Immature natural killer cell (primary cell): ENCODE results near the gene TAF10. TPM values are rescaled to one million over a fixed set of nuclear protein-coding genes. Genes with fewer than 3 reads are reported as not detected.
A peak's percentile ranks its signal among the peaks of the same experiment; 100 is the strongest.

Experiments used
- DNase-seq, 3 donors: peaks; one replicate each; pipeline ENCODE4 v3.0.0; 2022; ENCODE audit warnings: mixed read lengths in 1 of 3
- H3K27ac Mint-ChIP-seq, 6 donors: one replicate each; pipeline ENCODE4 v1.8.0; 2020; ENCODE audit warnings: mixed read lengths in 6 of 6, mild to moderate bottlenecking in 5 of 6, inconsistent platforms in 4 of 6, moderate library complexity in 3 of 6
- H3K27me3 Mint-ChIP-seq, 3 donors: one replicate each; pipeline ENCODE4 v1.8.0; 2020 to 2021; ENCODE audit warnings: low read depth in 3 of 3, mild to moderate bottlenecking in 3 of 3, mixed read lengths in 3 of 3, moderate library complexity in 3 of 3, inconsistent platforms in 1 of 3
- H3K36me3 Mint-ChIP-seq, 3 donors: one replicate each; pipeline ENCODE4 v1.8.0; 2020; ENCODE audit warnings: mixed read lengths in 3 of 3, inconsistent platforms in 2 of 3, mild to moderate bottlenecking in 2 of 3
- H3K4me1 Mint-ChIP-seq, 2 donors: one replicate each; pipeline ENCODE4 v1.8.0; 2020; ENCODE audit warnings: inconsistent platforms in 2 of 2, mild to moderate bottlenecking in 2 of 2, mixed read lengths in 2 of 2, moderate library complexity in 1 of 2
- H3K4me3 Mint-ChIP-seq, 5 donors: one replicate each; pipeline ENCODE4 v1.8.0; 2020; ENCODE audit warnings: mild to moderate bottlenecking in 5 of 5, mixed read lengths in 5 of 5, inconsistent platforms in 3 of 5, moderate library complexity in 3 of 5
- H3K9me3 Mint-ChIP-seq, 6 donors: one replicate each; pipeline ENCODE4 v1.8.0; 2020; ENCODE audit warnings: mild to moderate bottlenecking in 6 of 6, mixed read lengths in 6 of 6, inconsistent platforms in 4 of 6, moderate library complexity in 3 of 6
- polyA plus RNA-seq, 3 donors: library from polyadenylated mRNA; unstranded; fragments of 300-500 nt; fragmentation: Illumina TruSeq; gene quantifications; one replicate each; pipeline ENCODE4 v1.2.3, GENCODE V29; 2021

Gene TAF10
- polyA plus RNA-seq, 3 donors from 2014 or later: 329 to 365 (median 334) TPM

GRCh38 chr11:6568191-6568918, 43.7 kb downstream of the TAF10 start:
- H3K4me1 Mint-ChIP-seq: no peaks in the 10 kb centered on the region
- H3K27ac Mint-ChIP-seq: no peak overlapping the region
- DNase-seq: no peak
- H3K9me3 Mint-ChIP-seq: no peaks in the 10 kb centered on the region
- H3K27me3 Mint-ChIP-seq: peaks cover 0 to 3% (median 2%) of the 10 kb centered on the region in 3 donors
- H3K36me3 Mint-ChIP-seq: peaks cover 0 to 4% (median 0%) of the 10 kb centered on the region in 3 donors
- H3K4me3 Mint-ChIP-seq: no peak overlapping the region

GRCh38 chr11:6567371-6567745, 44.7 kb downstream of the TAF10 start:
- H3K36me3 Mint-ChIP-seq: peaks cover 0 to 6% (median 2%) of the 10 kb centered on the region in 3 donors
- peaks cover 0 to 3% (median 2%) of the 10 kb centered on the region in 3 donors for H3K27me3 Mint-ChIP-seq
- no peaks in the 10 kb centered on the region for H3K4me1 Mint-ChIP-seq

GRCh38 chr11:6566704-6567370, 45.2 kb downstream of the TAF10 start:
- H3K36me3 Mint-ChIP-seq: peaks cover 3 to 8% (median 4%) of the 10 kb centered on the region in 3 donors
- peak overlapping the region in 1 of 6 donors; percentile 1 for H3K27ac Mint-ChIP-seq
- no peaks in the 10 kb centered on the region for H3K9me3 Mint-ChIP-seq
- peaks cover 0 to 3% (median 2%) of the 10 kb centered on the region in 3 donors for H3K27me3 Mint-ChIP-seq
- H3K4me3 Mint-ChIP-seq: no peak overlapping the region
- no peak for DNase-seq
- no peaks in the 10 kb centered on the region for H3K4me1 Mint-ChIP-seq

More at GRCh38 chr11:6567371-6567745, 44.7 kb downstream of the TAF10 start:
- H3K9me3 Mint-ChIP-seq: no peaks in the 10 kb centered on the region
- no peak overlapping the region for H3K27ac Mint-ChIP-seq
- no peak overlapping the region for H3K4me3 Mint-ChIP-seq
- no peak for DNase-seq

- Mint-ChIP-seq H3K4me1 (no peaks in the 10 kb centered on the region), H3K4me3 (no peak overlapping the region), H3K9me3 (no peaks in the 10 kb centered on the region), H3K36me3 (peaks cover 6 to 8% (median 8%) of the 10 kb centered on the region in 3 donors), H3K27me3 (peaks cover 0 to 1% (median 0%) of the 10 kb centered on the region in 3 donors), H3K27ac (peak overlapping the region in 1 of 6 donors; percentile 1)
- no peak for DNase-seq
Observed at GRCh38 chr11:6565988-6566703, 45.9 kb downstream of the TAF10 start.

- peak overlapping the region in 1 of 6 donors; percentile 3 for H3K27ac Mint-ChIP-seq
- H3K4me1 Mint-ChIP-seq: no peaks in the 10 kb centered on the region
- DNase-seq: no peak
- no peaks in the 10 kb centered on the region for H3K9me3 Mint-ChIP-seq
- H3K36me3 Mint-ChIP-seq: peaks cover 6 to 8% (median 8%) of the 10 kb centered on the region in 3 donors
- no peak overlapping the region for H3K4me3 Mint-ChIP-seq
- peaks cover 0 to 1% (median 0%) of the 10 kb centered on the region in 3 donors for H3K27me3 Mint-ChIP-seq
Observed at GRCh38 chr11:6565325-6565724, 46.7 kb downstream of the TAF10 start.

GRCh38 chr11:6563667-6564066, 48.3 kb downstream of the TAF10 start:
- H3K36me3 Mint-ChIP-seq: peaks cover 8 to 17% (median 10%) of the 10 kb centered on the region in 3 donors
- H3K4me3 Mint-ChIP-seq: no peak overlapping the region
- no peaks in the 10 kb centered on the region for H3K9me3 Mint-ChIP-seq
- H3K27me3 Mint-ChIP-seq: peaks cover 0 to 2% (median 0%) of the 10 kb centered on the region in 3 donors
- no peak for DNase-seq
- no peaks in the 10 kb centered on the region for H3K4me1 Mint-ChIP-seq
- H3K27ac Mint-ChIP-seq: no peak overlapping the region

- Mint-ChIP-seq H3K9me3 (no peaks in the 10 kb centered on the region), H3K27me3 (peaks cover 0 to 2% (median 0%) of the 10 kb centered on the region in 3 donors), H3K36me3 (peaks cover 8 to 17% (median 10%) of the 10 kb centered on the region in 3 donors), H3K4me1 (no peaks in the 10 kb centered on the region), H3K4me3 (no peak overlapping the region), H3K27ac (no peak overlapping the region)
- DNase-seq: no peak
Observed at GRCh38 chr11:6563121-6563619, 48.8 kb downstream of the TAF10 start.

- Mint-ChIP-seq H3K27ac (no peak overlapping the region), H3K4me3 (no peak overlapping the region), H3K36me3 (peaks cover 8 to 17% (median 14%) of the 10 kb centered on the region in 3 donors)
Observed at GRCh38 chr11:6561288-6561687, 50.7 kb downstream of the TAF10 start.

More at GRCh38 chr11:6561288-6561687, 50.7 kb downstream of the TAF10 start:
- H3K4me1 Mint-ChIP-seq: no peaks in the 10 kb centered on the region
- no peaks in the 10 kb centered on the region for H3K9me3 Mint-ChIP-seq
- H3K27me3 Mint-ChIP-seq: peaks cover 0 to 2% (median 0%) of the 10 kb centered on the region in 3 donors
- DNase-seq: no peak

Other genes with a start within 250 kb of the TAF10 start
- gene SMPD1, start 221.7 kb downstream of the TAF10 start, polyA plus RNA-seq: 10 to 100 TPM; 12.0 to 21.9 (median 18.4) TPM
- 10 to 100 TPM; 30.8 to 55.9 (median 35.2) TPM for gene APBB1, start 193.1 kb downstream of the TAF10 start, polyA plus RNA-seq
- gene HPX, start 171.2 kb downstream of the TAF10 start, polyA plus RNA-seq: not detected
- 1 to 10 TPM; 1.8 to 5.0 (median 2.9) TPM for gene TRIM3, start 138.3 kb downstream of the TAF10 start, polyA plus RNA-seq
- 10 to 100 TPM; 34.2 to 39.9 (median 35.0) TPM for gene ARFIP2, start 130.9 kb downstream of the TAF10 start, polyA plus RNA-seq
- 10 to 100 TPM; 33.9 to 41.6 (median 35.2) TPM for gene TIMM10B, start 130.7 kb downstream of the TAF10 start, polyA plus RNA-seq
- 1 to 10 TPM in 1 of 3 donors, under 1 TPM in 2; 0.74 to 1.3 (median 0.86) TPM for gene DNHD1, start 114.9 kb downstream of the TAF10 start, polyA plus RNA-seq
- 10 to 100 TPM; 17.6 to 25.7 (median 18.3) TPM for gene RRP8, start 8.6 kb downstream of the TAF10 start, polyA plus RNA-seq
- 100 to 1,000 TPM; 155 to 297 (median 193) TPM for gene ILK, start 8.4 kb downstream of the TAF10 start, polyA plus RNA-seq
- 100 to 1,000 TPM; 110 to 225 (median 167) TPM for gene TPP1, start 7.2 kb upstream of the TAF10 start, polyA plus RNA-seq
- under 1 TPM in 2 of 3 donors, not detected in 1; 0.10 to 0.11 TPM for gene DCHS1, start 43.6 kb upstream of the TAF10 start, polyA plus RNA-seq
- gene MRPL17, start 71.1 kb upstream of the TAF10 start, polyA plus RNA-seq: 10 to 100 TPM in 2 of 3 donors, 1 to 10 TPM in 1; 4.6 to 17.0 (median 13.7) TPM
- gene OR2AG2, start 159.8 kb upstream of the TAF10 start, polyA plus RNA-seq: not detected
- not detected for gene OR2AG1, start 170.8 kb upstream of the TAF10 start, polyA plus RNA-seq
- not detected for gene OR6A2, start 187.5 kb upstream of the TAF10 start, polyA plus RNA-seq
- not detected for gene OR10A5, start 233.5 kb upstream of the TAF10 start, polyA plus RNA-seq